Activated CD4-positive, alpha-beta T cell treated with anti-CD3 and anti-CD28 coated beads for 4 hours (primary cell): Measurements from ENCODE around the gene HLA-C.
"Not testable (repeated sequence)": the region's sequence is repeated elsewhere in the genome, so short reads cannot be mapped to it uniquely, and the experiment has no call there.

Experiments used
- DNase-seq, 2 donors: peaks; one replicate each; pipeline ENCODE4 v3.0.0-alpha.2; 2020

Gene HLA-C

GRCh38 chr6:31268836-31269235 lies 3.1 kb downstream of the HLA-C start:
- DNase-seq = no peak

GRCh38 chr6:31268369-31268765 lies 3.5 kb downstream of the HLA-C start:
- no peak for DNase-seq

DNA sequence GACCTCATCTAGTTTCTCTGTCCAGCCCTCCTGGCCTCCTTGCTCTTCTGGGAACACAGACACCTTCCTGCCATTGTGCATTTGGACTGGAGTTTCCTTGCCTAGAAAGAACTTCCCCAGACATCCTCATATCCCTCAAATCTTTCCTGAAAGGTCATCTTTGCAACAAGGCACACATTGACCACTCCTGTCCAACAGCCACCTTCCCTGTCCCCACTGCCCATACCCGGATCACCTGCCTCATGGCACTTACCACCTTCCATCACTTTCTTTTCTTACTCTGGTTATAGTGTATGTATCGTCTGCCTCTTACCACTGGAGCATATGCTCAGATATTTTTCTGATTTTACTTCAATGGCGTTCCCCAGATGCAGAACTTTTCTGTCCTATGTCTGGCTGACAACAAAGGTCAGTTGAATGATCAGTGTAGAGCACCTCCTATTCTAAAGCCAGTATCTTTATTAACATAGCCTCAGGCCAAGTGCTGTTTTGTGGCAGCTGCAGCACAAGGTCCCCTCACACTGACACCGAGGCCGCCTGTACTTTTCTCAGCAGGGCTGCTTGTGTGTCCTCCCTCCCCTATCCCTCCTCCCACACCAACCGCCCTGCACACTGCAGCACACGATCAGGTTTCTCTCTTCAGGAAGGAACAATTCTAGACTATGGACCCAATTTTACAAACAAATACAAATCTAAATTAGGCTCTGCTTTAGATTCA lies 4.1 kb downstream of the HLA-C start:
- DNase-seq = no peak

DNA sequence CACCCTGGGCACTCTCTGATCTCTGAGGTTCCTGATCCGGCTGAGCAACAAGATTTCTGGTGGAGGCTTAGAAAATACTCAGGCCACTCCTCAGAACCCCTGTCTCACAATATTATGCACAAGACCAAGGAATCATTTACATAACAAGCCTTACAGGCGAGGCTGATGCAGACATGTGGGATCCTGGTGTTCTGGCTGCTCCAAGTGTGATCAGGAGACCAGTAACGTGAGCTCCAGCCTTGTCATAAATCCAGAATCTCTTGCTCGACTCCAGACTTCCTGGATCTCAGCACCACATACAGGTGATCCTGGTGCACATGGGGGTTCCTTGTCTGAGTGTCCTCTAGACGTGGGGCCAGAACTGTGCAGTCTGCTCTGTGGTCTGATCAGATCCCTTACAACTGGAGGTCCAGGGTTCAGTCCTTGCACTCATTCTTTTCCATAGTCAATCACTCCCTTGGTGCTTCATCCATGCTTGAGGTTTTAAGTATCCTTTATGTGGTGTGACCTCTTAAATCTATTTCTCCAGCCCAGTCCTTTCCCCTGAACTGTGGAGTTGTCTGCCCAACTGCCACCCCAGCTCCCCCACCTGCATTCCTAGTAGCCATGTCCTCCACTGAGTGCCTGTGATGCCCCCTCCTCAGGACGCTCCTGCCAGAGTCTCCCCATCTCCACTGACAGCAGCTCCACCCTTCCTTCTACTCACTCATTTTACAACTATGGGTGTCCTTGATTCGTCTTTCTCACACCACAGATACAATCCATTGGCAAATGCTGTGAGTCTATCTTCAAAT lies 5.1 kb downstream of the HLA-C start:
- no peak for DNase-seq

DNA sequence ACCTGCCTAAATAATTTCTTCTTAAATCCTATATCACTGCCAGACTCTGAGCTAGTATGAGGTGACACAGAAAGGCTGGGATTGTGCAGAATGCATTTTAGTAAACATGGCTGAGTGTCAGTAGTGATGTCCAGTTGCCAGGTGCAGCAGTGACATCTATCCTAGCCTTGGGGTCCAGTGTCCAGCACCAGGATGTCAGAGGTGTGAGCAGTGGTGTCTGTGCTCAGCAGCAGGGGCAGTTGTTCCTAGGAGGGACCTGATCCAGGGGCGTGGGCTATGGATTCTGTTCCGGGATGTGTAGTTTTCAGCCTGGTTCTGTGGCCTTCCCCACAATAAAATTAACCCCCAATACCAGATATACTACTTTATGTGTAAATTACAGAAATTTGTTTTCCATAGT lies 6.0 kb downstream of the HLA-C start:
- no peak for DNase-seq

DNA sequence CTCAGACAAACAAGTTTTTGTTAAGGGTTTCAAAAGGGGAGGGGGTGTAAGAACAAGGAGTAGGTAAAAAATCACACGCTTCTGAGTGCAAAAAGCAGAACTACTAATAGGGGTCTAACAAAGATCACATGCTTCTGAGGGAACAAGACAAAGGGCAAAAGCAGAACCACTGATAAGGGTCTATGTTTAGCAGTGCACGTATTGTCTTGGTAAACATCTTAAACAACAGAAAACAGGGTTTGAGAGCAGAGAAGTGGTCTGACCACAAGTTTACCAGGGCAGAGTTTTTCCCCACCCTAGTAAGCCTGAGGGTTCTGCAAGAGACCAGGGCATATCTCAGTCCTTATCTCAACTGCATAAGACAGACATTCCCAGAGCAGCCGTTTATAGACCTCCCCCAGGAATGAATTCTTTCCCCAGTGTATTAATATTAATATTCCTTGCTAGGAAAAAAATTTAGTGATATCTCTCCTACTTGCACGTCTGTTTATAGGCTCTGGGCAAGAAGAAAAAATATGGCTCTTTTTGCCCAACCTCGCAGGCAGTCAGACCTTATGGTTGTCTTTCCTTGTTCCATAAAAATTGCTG lies 8.5 kb downstream of the HLA-C start:
- not testable (repeated sequence) for DNase-seq

DNA sequence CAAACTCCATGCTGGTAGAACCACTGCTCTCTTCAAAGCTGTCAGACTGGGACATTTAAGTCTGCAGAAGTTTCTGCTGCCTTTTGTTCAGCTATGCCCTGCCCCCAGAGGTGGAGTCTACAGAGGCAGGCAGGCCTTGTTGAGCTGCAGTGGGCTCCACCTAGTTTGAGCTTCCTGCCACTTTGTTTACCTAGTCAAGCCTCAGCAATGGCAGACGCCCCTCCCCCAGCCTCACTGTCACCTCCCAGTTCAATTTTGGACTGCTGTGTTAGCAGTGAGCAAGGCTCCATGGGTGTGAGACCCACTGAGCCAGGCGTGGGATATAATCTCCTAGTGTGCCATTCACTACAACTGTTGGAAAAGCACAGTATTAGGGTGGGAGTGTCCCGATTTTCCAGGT lies 11.9 kb downstream of the HLA-C start:
- peak in 1 of 2 donors; percentile 38 for DNase-seq

GRCh38 chr6:31252625-31253024 lies 19.3 kb downstream of the HLA-C start:
- DNase-seq = no peak

DNA sequence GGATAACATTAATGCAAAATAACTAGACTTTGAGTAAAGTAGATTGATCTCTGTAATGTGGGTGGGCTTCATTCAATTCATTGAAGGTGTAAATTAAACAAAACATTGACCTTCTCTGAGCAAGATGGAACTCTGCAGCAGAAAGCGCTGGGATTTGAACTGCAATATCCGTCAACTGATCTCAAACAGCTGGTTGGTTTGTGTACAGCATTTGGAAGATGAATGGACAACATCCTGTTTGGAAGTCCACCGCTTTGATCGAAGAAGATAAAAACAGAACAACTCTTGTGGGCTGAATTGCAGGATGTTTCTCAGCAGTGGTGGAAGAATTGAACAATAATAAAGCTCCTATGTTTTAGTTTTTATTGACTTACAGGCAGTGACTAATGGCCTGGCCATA lies 20.6 kb downstream of the HLA-C start:
- DNase-seq = no peak

GRCh38 chr6:31249184-31249583 lies 22.7 kb downstream of the HLA-C start:
- DNase-seq = no peak

- DNase-seq = no peak
Observed at GRCh38 chr6:31247813-31248212, 24.1 kb downstream of the HLA-C start.

DNA sequence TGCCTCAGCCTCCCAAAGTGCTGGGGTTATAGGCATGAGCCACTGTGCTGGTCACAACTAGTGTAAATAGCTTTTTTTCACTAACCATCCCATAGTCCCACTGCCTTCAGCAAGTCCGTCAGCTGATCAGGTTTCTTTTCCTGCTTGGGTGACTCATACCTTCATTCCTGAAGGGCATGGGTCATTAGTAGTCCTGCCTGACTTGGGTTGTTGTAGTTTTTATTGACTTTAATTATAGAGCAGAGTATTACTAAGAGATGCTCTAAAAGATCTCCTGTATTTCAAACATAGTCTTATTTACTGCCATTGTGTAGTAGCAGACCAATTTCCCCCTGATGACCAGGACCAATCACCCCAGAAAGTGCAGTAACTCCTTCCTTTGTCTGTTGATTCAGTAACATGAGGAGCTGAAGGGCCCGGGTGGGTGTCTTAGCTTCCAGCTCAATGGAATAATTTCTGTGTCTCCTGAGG lies 25.8 kb downstream of the HLA-C start:
- no peak for DNase-seq

DNA sequence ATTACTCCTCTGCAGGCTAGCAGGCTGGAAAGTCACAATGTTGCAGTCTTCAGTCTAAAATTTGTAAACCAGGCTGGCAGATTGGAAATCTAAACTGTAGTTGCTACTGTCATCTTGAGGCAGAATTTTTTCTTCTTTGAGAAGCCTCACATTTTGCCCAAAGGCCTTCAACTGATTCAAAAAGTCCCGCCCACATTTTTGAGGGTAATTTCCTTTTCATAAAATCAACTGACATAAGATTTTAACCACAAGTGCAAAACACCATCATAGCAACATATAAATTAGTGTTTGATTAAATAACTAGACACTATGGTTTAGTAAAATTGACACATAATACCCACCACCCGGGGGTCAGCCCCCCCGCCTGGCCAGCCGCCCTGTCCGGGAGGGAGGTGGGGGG lies 28.4 kb downstream of the HLA-C start:
- DNase-seq = no peak

DNA sequence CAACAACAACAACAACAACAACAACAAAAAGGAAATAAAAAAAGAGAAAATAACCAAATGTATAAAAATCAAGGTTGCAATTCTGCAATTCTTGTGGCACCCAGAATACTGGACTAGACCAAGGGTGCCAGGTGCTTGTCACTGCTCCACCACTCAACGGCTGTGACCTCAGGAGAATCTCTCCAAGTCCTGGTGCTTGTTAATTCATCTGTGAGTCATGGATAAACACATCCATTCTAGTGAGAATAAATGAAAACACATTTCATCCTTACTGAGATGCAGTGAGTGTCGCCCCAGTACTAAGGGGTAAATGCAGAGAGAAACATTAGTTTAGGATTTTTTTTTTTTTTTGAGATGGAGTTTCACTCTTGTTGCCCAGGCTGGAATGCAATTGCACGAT lies 32.0 kb downstream of the HLA-C start:
- DNase-seq = no peak

GRCh38 chr6:31234101-31234500 lies 37.8 kb downstream of the HLA-C start:
- DNase-seq = not testable (repeated sequence)

- DNase-seq = no peak
Observed at GRCh38 chr6:31228476-31228875, 43.4 kb downstream of the HLA-C start.

- DNase-seq = no peak
Observed at GRCh38 chr6:31227143-31227542, 44.7 kb downstream of the HLA-C start.

DNA sequence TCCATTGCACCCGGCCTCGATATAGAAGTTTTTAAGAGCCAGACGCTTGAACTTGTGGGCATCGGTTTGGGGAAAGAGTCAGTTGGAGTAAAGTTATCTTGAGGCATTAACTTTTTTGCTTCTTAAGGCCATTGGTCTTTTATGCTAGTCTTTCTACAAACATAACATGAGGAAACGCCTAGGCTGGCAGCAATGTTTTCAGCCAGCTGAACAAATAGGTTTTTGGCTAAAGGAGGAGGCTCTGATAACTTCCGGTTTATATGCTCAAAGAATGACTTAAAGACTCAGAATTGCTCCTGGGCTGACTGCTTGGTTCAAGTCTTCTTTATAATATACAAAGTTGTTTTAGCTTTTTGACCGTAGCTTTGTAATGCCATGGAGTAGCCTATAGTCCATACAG lies 46.2 kb downstream of the HLA-C start:
- DNase-seq = no peak

DNA sequence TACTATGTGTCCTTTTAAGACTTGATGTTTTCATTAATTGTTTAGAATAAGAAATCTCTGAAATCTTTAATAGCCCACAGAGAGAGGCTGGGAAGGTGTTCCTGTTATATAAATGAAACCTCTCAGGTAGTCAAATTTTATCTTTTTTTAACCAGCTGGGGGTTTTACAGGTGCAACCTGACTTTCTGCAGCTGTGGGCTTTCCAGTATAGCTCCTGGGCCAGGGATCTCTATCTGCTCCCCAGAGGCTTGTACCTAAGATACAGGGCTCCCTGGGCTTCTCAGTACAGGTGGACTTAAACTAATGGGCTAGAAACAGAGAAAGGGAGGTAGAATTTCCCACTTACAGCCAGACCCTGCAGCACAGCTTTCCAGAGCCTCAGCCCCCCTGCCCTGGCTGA lies 49.4 kb downstream of the HLA-C start:
- DNase-seq = no peak
